ENCODE measurements around the gene SOX18.

Gene SOX18

DNA sequence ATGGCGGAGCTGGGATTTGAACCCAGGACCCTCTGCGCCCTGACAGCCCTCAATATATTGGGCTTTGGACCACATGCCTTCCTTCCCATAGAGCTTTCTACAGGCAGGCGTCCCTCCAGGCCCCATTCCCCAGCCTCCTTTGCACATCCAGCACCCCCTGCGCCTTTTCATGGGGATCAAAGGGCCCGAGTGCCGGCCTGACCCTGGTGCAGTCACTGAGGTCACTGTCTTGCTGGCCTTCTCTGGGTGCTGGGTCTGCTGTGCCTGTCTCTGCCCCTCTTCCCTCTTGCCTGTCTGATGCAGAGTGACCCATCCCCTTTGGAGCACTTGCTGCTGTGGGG is 32.2 kb upstream of the SOX18 start:
- TF ChIP-seq, protein P1, sequence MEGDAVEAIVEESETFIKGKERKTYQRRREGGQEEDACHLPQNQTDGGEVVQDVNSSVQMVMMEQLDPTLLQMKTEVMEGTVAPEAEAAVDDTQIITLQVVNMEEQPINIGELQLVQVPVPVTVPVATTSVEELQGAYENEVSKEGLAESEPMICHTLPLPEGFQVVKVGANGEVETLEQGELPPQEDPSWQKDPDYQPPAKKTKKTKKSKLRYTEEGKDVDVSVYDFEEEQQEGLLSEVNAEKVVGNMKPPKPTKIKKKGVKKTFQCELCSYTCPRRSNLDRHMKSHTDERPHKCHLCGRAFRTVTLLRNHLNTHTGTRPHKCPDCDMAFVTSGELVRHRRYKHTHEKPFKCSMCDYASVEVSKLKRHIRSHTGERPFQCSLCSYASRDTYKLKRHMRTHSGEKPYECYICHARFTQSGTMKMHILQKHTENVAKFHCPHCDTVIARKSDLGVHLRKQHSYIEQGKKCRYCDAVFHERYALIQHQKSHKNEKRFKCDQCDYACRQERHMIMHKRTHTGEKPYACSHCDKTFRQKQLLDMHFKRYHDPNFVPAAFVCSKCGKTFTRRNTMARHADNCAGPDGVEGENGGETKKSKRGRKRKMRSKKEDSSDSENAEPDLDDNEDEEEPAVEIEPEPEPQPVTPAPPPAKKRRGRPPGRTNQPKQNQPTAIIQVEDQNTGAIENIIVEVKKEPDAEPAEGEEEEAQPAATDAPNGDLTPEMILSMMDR (IDR thresholded peaks at IDR 0.05; ENCODE audit: extremely low read depth, insufficient read depth, missing control alignments), result no peak
- no peak for DNase-seq (ENCODE audit: low spot score)
- in situ Hi-C loops (cut with MboI; ENCODE audit: low pct_unique_long_range_greater_than_20kb, low sequenced_read_pairs, unreplicated experiment), result no loop called here

DNA sequence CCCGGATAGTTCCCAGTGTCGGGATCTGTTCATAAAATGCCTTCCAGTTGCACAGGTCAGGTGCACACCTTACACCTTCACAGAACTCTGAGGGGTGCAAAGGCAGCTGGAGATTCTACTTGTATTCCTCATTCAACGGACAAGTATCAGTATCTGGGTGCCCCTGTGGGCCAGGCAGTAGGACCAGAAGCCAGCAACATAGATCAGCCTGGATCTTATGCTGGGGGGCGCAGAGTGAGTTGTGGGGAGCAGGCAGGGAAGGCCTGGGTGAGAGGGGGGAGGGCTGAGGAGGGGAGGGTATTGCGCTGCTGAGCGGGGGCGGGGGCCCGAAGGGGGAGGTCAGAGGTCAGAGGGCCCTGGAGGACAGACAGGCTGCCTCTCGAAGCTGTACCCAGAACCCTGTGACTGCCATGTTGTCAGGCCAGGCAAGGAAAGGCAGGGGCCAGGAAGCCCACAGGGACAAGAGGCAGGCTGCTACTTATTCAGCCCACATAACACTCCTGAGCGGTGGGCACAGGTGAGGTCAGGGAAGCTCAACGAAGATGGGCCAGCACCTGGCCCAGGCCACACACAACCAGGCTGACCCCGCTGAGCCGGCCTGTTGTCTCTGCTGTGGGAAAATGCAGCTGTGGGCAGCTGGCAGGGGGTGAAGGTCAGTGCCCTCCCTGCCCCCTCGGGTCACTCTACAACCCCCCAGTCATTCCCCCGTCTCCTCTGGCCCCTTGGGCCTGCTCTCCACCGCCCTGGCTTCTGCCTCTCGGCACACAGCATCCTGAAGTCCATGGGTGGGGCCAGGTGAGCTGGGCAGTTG is 31.6 kb upstream of the SOX18 start:
- in situ Hi-C loops (cut with MboI; ENCODE audit: low pct_unique_long_range_greater_than_20kb, low sequenced_read_pairs, unreplicated experiment), result no loop called here
- DNase-seq (ENCODE audit: low spot score), result no peak
- TF ChIP-seq, protein P1 (IDR thresholded peaks at IDR 0.05; ENCODE audit: extremely low read depth, insufficient read depth, missing control alignments), result no peak

DNA sequence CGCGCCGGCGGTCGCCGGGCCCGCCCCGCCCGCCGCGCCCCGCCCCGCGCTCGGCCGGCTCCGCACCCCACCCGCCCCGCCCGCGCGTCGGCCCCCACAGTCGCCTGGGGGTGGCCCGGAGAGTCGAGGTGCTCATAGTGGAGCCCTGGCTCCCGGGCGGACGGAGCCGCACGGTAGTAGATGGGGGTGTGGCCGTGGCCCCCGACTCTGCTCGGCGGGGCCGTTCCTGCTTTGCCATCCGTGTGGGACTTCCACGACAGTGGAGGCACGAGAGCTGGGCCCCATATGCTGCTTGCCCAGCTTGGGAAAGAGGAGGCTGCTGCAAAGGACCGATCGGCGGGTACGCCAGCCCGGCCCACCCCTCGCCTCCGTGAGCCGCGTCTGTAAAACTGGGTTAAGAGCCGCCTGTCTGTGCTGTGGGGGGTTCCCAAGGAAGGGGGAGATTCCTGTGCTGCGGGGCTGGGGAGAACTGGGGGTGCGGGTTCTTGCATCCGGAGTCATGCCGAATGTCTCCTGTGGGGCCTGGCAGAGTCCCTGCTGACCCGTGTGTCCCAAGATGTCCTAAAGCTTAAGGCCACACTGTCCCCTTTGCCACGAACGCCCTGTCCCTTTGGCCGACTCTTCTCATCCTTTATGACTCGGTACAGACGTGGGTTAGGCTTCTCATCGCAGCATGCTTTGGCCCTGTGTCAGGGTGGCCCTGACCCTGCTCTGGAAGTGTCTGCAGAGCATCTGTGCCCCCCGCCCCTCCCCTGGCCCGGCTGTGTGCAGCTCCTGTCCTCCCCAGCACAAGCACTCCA is 30.8 kb upstream of the SOX18 start, which contains the start of gene OPRL1:
Gene OPRL1 (plus strand): TSS at position 70 of the 800 bp plus-strand sequence. CDS start 12,639 bp downstream, outside the sequence.
- TF ChIP-seq, protein P1 (IDR thresholded peaks at IDR 0.05; ENCODE audit: extremely low read depth, insufficient read depth, missing control alignments), result no peak
- in situ Hi-C loops (cut with MboI; ENCODE audit: low pct_unique_long_range_greater_than_20kb, low sequenced_read_pairs, unreplicated experiment), result no loop called here
- no peak for DNase-seq (ENCODE audit: low spot score)

DNA sequence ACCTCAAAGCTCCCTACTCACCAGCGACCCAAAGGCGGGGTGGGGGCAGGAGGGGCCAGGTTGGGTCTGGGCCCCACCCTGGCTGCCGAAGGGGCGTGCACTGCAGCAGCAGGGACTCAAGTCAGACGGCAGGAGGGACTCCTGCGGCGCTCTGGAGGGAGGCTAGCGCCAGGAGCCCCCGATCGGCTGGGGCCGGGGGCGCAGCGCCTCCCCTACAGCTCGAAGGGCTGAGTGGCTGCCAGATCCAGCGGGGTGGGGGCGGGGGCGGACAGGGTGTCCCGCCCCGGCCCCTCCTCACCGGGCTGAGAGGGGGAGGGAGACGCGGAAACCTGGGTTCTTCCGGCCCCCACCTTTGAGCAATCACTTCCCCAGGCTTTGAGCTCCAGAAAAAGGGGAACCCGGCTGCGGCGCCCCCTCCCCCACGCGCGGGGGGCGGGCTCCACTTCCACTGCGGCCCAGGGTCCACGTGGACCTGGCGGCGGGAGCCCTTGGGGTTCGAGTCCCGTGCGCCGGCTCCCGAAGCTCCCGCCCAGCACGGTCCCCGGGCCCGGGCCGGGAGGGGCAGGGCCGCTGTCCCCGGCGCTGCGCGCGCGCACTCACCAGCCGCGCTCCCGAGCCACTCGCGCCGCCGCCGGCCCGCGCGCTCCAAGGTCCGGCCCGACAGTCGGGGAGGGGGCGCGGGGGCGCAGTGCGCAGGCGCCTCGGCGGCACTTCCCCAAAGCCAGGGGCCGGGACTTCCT is 30.0 kb upstream of the SOX18 start, which contains the start of gene RGS19:
Gene RGS19 (minus strand): TSS at position 246 of the 740 bp plus-strand sequence. CDS start 2,632 bp downstream, outside the sequence.
- DNase-seq (ENCODE audit: low spot score), result peak; percentile 95
- TF ChIP-seq, protein P1 (IDR thresholded peaks at IDR 0.05; ENCODE audit: extremely low read depth, insufficient read depth, missing control alignments), result no peak
- in situ Hi-C loops (cut with MboI; ENCODE audit: low pct_unique_long_range_greater_than_20kb, low sequenced_read_pairs, unreplicated experiment), result no loop called here

DNA sequence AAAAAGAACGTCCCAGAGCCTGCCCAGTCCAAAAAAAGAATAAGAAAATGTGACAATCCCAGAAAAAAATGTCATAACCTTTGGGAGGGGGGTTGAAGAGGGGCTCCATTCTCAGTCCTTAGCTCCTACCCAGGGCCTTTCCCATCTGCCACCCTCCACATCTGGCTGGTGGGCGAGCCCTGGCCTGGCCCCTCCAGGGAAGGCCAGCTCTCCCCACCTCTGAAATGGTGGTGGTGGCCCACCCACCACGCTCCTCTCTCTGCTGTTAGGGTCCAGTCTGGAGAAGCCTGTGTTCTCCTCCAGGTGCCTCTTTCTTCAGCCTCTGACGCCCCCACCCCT is 29.5 kb upstream of the SOX18 start:
- DNase-seq (ENCODE audit: low spot score), result no peak
- in situ Hi-C loops (cut with MboI; ENCODE audit: low pct_unique_long_range_greater_than_20kb, low sequenced_read_pairs, unreplicated experiment), result no loop called here
- TF ChIP-seq, protein P1 (IDR thresholded peaks at IDR 0.05; ENCODE audit: extremely low read depth, insufficient read depth, missing control alignments), result no peak

DNA sequence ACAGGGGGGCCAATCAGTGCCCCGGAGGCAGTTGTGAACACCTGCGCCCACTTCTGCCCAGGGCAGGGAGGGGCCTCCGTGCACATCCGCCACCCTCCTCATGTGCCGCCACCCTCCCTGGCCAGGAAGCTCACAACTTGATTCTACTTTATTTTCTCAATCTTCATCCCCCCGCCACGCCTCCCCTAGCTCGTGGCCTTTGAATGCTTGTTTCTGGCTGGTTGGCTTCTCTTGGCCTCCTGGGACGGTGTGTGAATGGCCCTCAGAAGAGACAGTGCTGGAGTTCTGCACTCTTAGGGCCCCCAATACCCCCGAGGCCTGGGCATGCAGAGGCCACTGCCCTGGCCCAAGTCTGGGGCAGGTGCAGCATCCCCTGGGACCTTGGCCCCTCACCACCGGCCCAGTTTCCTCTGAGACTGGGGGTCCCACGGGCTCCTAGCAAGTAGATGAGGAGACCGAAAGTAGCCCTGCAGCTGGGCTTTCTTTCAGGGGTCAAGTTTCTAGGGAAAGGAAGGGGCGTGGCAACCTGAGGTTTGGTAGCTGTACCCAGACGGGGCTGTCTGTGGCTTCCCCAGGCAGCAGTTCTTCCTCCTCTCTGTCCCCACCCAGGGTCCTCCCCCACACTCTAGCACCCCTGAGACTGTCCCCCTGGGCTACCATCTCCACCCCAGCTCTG is 28.6 kb upstream of the SOX18 start:
- in situ Hi-C loops (cut with MboI; ENCODE audit: low pct_unique_long_range_greater_than_20kb, low sequenced_read_pairs, unreplicated experiment), result no loop called here
- DNase-seq (ENCODE audit: low spot score), result no peak
- TF ChIP-seq, protein P1 (IDR thresholded peaks at IDR 0.05; ENCODE audit: extremely low read depth, insufficient read depth, missing control alignments), result no peak

Measured in GM13977 (cell line).